Upper lobe of left lung (tissue), 4 donors: ENCODE data around the gene COL17A1.

ENCODE experiments used
- CTCF ChIP-seq, 6 experiments: fragments of 450-650 bp in 4 of 6; fragments of 200-600 bp in 2 of 6; sonication (generic) in 2 of 6; IDR thresholded peaks; one replicate each; pipeline ENCODE4 v1.5.1; 2016 to 2019; ENCODE audit warnings: antibody characterized with exemption in 6 of 6
- EP300 ChIP-seq, 4 donors: sonication (generic); formaldehyde crosslinking; IDR thresholded peaks; one replicate each; pipeline ENCODE4 v1.5.1; 2017; ENCODE audit warnings: antibody characterized with exemption in 4 of 4, control low read depth in 2 of 4
- POLR2A ChIP-seq, 4 donors: fragments of 450-650 bp; IDR thresholded peaks; one replicate each; pipeline ENCODE4 v1.5.1; 2016 to 2017; ENCODE audit warnings: antibody characterized with exemption in 4 of 4, mild to moderate bottlenecking in 2 of 4

GRCh38 chr10:104098358-104098925 lies 12.8 kb upstream of the COL17A1 start:
- no peak for TF ChIP-seq CTCF (IDR thresholded peaks at IDR 0.05)
- no peak for TF ChIP-seq EP300 (IDR thresholded peaks at IDR 0.05)
- TF ChIP-seq POLR2A (IDR thresholded peaks at IDR 0.05) = no peak
